PC-3 (cell line): Measurements from ENCODE around the gene REXO1. TPM values are rescaled to one million over a fixed set of nuclear protein-coding genes. Genes with fewer than 3 reads are reported as not detected.

Experiments used
- ATAC-seq: fragments of 200-7000 bp; cut with Tn5 transposase; 2 replicates; pipeline ENCODE4 v1.9.1; 2020; ENCODE audit warnings: mild to moderate bottlenecking, moderate library complexity
- BruUV-seq: library from RNA; stranded (reverse); fragments of 400-500 nt; replicated peaks from 2 replicates; lab custom pipeline; 2021; lab: Mats Ljungman, UMichigan
- CTCF ChIA-PET: fragments of 300-600 bp; sonication (Branson Sonifier 250); formaldehyde crosslinking; loops from one replicate; lab custom pipeline; 2022; ENCODE audit warnings: antibody characterized with exemption; lab: Charles Lee
- POLR2A ChIA-PET: fragments of 300-600 bp; sonication (Branson Sonifier 250); formaldehyde crosslinking; loops from one replicate; lab custom pipeline; 2022; ENCODE audit warnings: antibody characterized with exemption; ENCODE audit not compliant: unreplicated experiment; lab: Charles Lee
- DNase-seq: peaks from one replicate; pipeline ENCODE4 v3.0.0-alpha.2; 2015
- H2AFZ ChIP-seq: fragments of 300-600 bp; sonication (generic); 2 replicates; pipeline ENCODE4 v1.6.0; 2016; ENCODE audit warnings: antibody characterized with exemption, low read length
- H3F3A ChIP-seq: fragments of 300-600 bp; sonication (generic); one replicate; pipeline ENCODE4 v1.6.0; 2017; ENCODE audit warnings: antibody characterized with exemption, low read length, control low read depth, mild to moderate bottlenecking; ENCODE audit not compliant: unreplicated experiment
- H3K27ac ChIP-seq: fragments of 300-600 bp; sonication (generic); 2 replicates; pipeline ENCODE4 v1.5.1; 2016; ENCODE audit warnings: mild to moderate bottlenecking, low read length
- H3K27me3 ChIP-seq: fragments of 300-600 bp; sonication (generic); 2 replicates; pipeline ENCODE4 v1.6.1; 2016; ENCODE audit warnings: low read length, mixed read lengths
- H3K36me3 ChIP-seq: fragments of 300-600 bp; sonication (generic); 2 replicates; pipeline ENCODE4 v1.6.1; 2016; ENCODE audit warnings: low read depth, mixed run types, low read length, mixed read lengths
- H3K4me1 ChIP-seq: fragments of 300-600 bp; sonication (generic); 2 replicates; pipeline ENCODE4 v1.5.1; 2016; ENCODE audit warnings: low read length; ENCODE audit not compliant: insufficient read depth
- H3K4me2 ChIP-seq: fragments of 300-600 bp; sonication (generic); 2 replicates; pipeline ENCODE4 v1.6.0; 2016; ENCODE audit warnings: low read length
- H3K4me3 ChIP-seq: fragments of 300-600 bp; sonication (generic); 2 replicates; pipeline ENCODE4 v1.5.1; 2016; ENCODE audit warnings: mild to moderate bottlenecking, low read length, mixed read lengths
- H3K79me2 ChIP-seq: fragments of 300-600 bp; sonication (generic); 2 replicates; pipeline ENCODE4 v1.6.1; 2017; ENCODE audit warnings: low read length, mixed read lengths
- H3K9ac ChIP-seq: fragments of 300-600 bp; sonication (generic); 2 replicates; pipeline ENCODE4 v1.6.0; 2016; ENCODE audit warnings: mild to moderate bottlenecking, low read length
- H3K9me2 ChIP-seq: fragments of 300-600 bp; sonication (generic); replicated peaks from 2 replicates; pipeline ENCODE4 v1.6.1; 2016; ENCODE audit warnings: mixed run types, low read length, mixed read lengths
- H3K9me3 ChIP-seq: fragments of 300-600 bp; sonication (generic); 2 replicates; pipeline ENCODE4 v1.6.1; 2016; ENCODE audit warnings: low read length, mixed read lengths
- H4K20me1 ChIP-seq: fragments of 300-600 bp; sonication (generic); 2 replicates; pipeline ENCODE4 v1.6.1; 2016; ENCODE audit warnings: low read length, mixed read lengths
- EZH2 ChIP-seq: fragments of 300-600 bp; sonication (generic); IDR thresholded peaks from one replicate; pipeline ENCODE4 v1.6.1; 2017; ENCODE audit warnings: antibody characterized with exemption, mild to moderate bottlenecking, low read length; ENCODE audit not compliant: unreplicated experiment
- EZH2phosphoT487 ChIP-seq: fragments of 300-600 bp; sonication (generic); IDR thresholded peaks from 2 replicates; pipeline ENCODE4 v1.6.1; 2018; ENCODE audit warnings: mild to moderate bottlenecking, antibody characterized with exemption, low read length, borderline replicate concordance
- intact Hi-C: fragments of 100-400 bp; cut with micrococcal nuclease; formaldehyde crosslinking; loops from 2 replicates; pipeline ENCODE4 v1.9.0; 2023
- total RNA-seq: library from RNA; depleted of rRNA; stranded (reverse); fragments of >200 nt; gene quantifications from 2 replicates; pipeline ENCODE4 v1.2.3, GENCODE V29; 2014
- TF ChIP-seq, protein P1 (sequence below): fragments of 300-600 bp; sonication (generic); conservative IDR thresholded peaks from 2 replicates; pipeline ENCODE4 v1.5.1; 2017; ENCODE audit warnings: antibody characterized with exemption, low read depth, mild to moderate bottlenecking, low read length

Gene REXO1
- total RNA-seq, 1 experiment from 2014 or later: 21.4 TPM

DNA sequence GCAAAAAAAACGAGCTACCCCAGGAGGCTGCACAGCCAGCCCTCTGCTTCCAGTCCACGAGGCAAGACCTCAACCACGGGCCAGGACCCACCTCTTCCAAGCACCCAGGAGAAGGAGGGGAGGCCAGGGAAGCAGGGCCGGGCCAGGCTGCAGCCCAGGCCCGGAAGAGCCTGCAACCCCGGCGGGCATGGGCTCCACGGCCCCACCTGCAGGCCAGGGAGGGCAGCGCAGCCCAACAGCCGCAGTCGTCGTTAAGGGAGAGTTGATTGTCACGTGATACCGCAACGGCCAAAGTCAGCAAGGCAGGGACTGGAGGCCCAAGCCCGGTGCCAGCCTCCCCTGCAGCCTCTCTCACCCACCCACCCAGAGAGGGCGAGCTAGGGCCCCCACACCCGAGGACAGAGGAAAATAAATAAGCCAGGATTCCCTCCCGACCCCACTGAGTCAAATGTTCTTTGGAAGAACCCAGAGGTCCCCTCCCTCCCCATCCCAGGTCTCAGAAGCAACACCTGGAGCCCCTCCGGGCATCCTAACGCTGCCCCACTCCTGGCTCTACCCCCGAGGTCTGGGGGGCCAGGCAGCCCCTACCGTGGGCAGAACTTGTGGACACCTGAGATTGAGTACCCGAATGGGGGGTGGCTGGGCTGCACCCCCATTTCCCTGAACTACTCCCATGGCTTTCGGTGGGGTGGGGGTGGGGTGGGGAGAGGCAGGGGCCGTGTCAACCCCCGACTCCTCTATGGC lies 5.2 kb upstream of the REXO1 start:
- Histone ChIP-seq H3K4me2 (no peak overlapping the region), H3K79me2 (peaks cover 43% of the 10 kb centered on the region), H3K27ac (no peak overlapping the region), H3K4me3 (no peak overlapping the region), H3K9ac (no peak overlapping the region), H3K27me3 (no peaks in the 10 kb centered on the region), H4K20me1 (0 out of 2 replicates have a peak, but pooled peaks cover 4% of the 10 kb centered on the region), H3K4me1 (peaks cover 8% of the 10 kb centered on the region; the same call in 1 of the 2 replicates), H2AFZ (no peak overlapping the region), H3K36me3 (no peaks in the 10 kb centered on the region), H3K9me3 (no peaks in the 10 kb centered on the region), H3K9me2 (no peaks in the 10 kb centered on the region), H3F3A (no peaks in the 10 kb centered on the region)
- no peak for TF ChIP-seq EZH2phosphoT487
- TF ChIP-seq, protein P1, sequence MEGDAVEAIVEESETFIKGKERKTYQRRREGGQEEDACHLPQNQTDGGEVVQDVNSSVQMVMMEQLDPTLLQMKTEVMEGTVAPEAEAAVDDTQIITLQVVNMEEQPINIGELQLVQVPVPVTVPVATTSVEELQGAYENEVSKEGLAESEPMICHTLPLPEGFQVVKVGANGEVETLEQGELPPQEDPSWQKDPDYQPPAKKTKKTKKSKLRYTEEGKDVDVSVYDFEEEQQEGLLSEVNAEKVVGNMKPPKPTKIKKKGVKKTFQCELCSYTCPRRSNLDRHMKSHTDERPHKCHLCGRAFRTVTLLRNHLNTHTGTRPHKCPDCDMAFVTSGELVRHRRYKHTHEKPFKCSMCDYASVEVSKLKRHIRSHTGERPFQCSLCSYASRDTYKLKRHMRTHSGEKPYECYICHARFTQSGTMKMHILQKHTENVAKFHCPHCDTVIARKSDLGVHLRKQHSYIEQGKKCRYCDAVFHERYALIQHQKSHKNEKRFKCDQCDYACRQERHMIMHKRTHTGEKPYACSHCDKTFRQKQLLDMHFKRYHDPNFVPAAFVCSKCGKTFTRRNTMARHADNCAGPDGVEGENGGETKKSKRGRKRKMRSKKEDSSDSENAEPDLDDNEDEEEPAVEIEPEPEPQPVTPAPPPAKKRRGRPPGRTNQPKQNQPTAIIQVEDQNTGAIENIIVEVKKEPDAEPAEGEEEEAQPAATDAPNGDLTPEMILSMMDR: peak; percentile 70
- TF ChIP-seq EZH2: no peak
- DNase-seq (peak; percentile 71), ATAC-seq (peak; percentile 47)
- CTCF ChIA-PET: no interaction called here
- no TSS peak for BruUV-seq
- POLR2A ChIA-PET: no interaction called here
- intact Hi-C loops: no loop called here

DNA sequence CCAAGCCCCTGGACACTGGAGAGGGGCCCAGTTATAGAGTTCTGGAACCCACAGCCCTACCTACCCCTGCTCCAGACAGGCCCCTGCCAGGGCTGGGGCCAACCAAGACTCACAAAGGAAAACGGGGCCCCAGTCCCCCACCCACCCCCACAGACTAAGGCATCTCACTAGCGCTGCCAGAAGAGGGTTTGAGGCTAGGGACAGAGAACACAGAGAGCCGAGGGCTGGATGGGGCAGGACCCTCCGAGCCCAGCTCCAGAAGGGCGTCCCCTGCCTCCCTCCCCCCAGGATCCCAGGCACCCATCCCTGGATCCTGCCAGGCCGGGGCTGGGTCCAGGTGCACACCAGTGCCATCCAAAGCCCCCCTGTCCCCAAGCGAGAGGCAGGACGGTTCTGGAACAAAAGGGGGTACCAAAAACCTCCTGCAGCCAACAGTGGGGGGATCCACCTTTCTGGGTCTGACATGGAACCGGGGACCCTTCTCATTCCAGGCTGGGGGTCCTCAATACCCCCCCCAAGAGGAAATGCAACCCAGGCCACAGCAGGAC lies 4.4 kb upstream of the REXO1 start:
- no TSS peak for BruUV-seq
- ChIA-PET POLR2A (no interaction called here), CTCF (no interaction called here)
- Histone ChIP-seq H3K9me2 (no peaks in the 10 kb centered on the region), H3K36me3 (no peaks in the 10 kb centered on the region), H3K79me2 (peaks cover 39% of the 10 kb centered on the region), H2AFZ (no peak overlapping the region), H3K4me1 (peaks cover 5% of the 10 kb centered on the region; the same call in 1 of the 2 replicates), H3K4me3 (no peak overlapping the region), H3F3A (no peaks in the 10 kb centered on the region), H3K9ac (no peak overlapping the region), H3K27me3 (no peaks in the 10 kb centered on the region), H3K9me3 (no peaks in the 10 kb centered on the region), H4K20me1 (0 out of 2 replicates have a peak, but pooled peaks cover 4% of the 10 kb centered on the region), H3K27ac (no peak overlapping the region), H3K4me2 (no peak overlapping the region)
- intact Hi-C loops: no loop called here
- DNase-seq (no peak), ATAC-seq (no peak)
- TF ChIP-seq EZH2phosphoT487: no peak
- no peak for TF ChIP-seq EZH2
- TF ChIP-seq, protein P1: no peak
